ENCODE measurements around the gene ZNF534. TPM values are rescaled to one million over a fixed set of nuclear protein-coding genes. Genes with fewer than 3 reads are reported as not detected.
"Not testable (repeated sequence)": the region's sequence is repeated elsewhere in the genome, so short reads cannot be mapped to it uniquely, and the experiment has no call there.

ZNF534 gene
- total and polyA plus RNA-seq, 2 of the 13 experiments (the other 11 are each of a cell fraction or from before 2014, with no cell fraction given), result 0.04 to 0.08 TPM

DNA sequence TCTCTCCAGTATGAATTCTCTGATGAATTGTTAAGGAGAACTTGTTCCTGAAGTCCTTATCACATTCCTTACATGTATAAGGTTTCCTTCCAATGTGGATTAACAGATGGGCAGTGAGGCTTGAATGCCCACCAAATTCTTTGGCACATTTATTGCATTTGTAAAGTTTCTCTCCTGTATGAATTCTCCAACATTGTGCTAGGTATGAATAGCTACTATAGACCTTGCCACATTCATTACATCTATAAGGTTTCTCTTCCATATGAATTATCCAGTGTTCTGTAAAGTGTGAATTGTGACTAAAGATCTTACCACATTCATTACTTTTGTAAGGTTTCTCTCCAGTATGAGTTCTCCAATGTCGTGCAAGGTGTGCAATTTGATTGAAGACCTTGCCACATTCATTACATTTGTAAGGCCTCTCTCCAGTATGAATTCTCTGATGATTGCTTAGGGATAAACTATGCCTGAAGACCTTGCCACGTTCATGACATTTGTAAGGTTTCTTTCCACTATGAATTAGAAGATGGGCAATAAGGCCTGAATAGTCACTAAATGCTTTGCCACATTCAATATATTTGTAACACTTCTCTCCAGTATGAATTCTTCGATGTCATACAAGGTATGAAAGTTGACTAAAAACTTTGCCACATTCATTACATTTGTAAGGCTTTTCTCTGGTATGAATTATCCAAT lies 44.9 kb downstream of the ZNF534 start:
- Histone ChIP-seq H3K27ac (ENCODE audit: extremely low read length, insufficient read depth, low read length) (no peak overlapping the region), H3K79me2 (ENCODE audit: insufficient read depth, low read length) (no peaks in the 10 kb centered on the region), H3K9me3 (ENCODE audit: low read length) (peaks cover 98% of the 10 kb centered on the region), H3K4me2 (ENCODE audit: low read depth, low read length) (no peak overlapping the region), H2AFZ (ENCODE audit: low read length) (no peak overlapping the region), H3K4me1 (ENCODE audit: insufficient read depth, low read length) (no peaks in the 10 kb centered on the region), H3K36me3 (replicated peaks in 1 of 2; ENCODE audit: control insufficient read depth in 1 of 2, insufficient read depth in 2 of 2, low read length in 2 of 2) (no peaks in the 10 kb centered on the region), H3K9ac (ENCODE audit: insufficient read depth, low read depth, low read length) (no peak overlapping the region), H4K20me1 (ENCODE audit: insufficient read depth, low read length) (no peaks in the 10 kb centered on the region), H3K27me3 (ENCODE audit: control insufficient read depth in 1 of 2, insufficient read depth in 2 of 2, low read length in 2 of 2) (no peaks in the 10 kb centered on the region), H3K4me3 (replicated peaks in 1 of 3; ENCODE audit: insufficient read depth in 1 of 3, low read depth in 2 of 3, low read length in 3 of 3) (no peak overlapping the region)
- in situ Hi-C loops (cut with HindIII; ENCODE audit: extremely low pct_ligation_motif_present, low pct_unique_long_range_greater_than_20kb) (no loop called here), intact Hi-C loops (cut with micrococcal nuclease; ENCODE audit: unreplicated experiment) (no loop called here)
- ChIA-PET POLR2A (no interaction called here), CTCF (ENCODE audit: low intra/inter-chr PET ratio, low total read pairs) (no interaction called here)
- TF ChIP-seq HHEX (CRISPR knock-in tag; IDR thresholded peaks at IDR 0.05), result no peak
- peak; percentile 98; the same call in 1 of the 2 replicates for TF ChIP-seq ZNF274 (CRISPR knock-in tag; IDR thresholded peaks at IDR 0.05)
- no TSS peak for BruUV-seq (replicated peaks)
- no peak for DNase-seq (ENCODE audit: low spot score)
- FAIRE-seq, result no peak
- no peak for ATAC-seq
- 3% methylated on average over 3 of the region's 3 CpGs for WGBS (ENCODE audit: low lambda C conversion rate)

DNA sequence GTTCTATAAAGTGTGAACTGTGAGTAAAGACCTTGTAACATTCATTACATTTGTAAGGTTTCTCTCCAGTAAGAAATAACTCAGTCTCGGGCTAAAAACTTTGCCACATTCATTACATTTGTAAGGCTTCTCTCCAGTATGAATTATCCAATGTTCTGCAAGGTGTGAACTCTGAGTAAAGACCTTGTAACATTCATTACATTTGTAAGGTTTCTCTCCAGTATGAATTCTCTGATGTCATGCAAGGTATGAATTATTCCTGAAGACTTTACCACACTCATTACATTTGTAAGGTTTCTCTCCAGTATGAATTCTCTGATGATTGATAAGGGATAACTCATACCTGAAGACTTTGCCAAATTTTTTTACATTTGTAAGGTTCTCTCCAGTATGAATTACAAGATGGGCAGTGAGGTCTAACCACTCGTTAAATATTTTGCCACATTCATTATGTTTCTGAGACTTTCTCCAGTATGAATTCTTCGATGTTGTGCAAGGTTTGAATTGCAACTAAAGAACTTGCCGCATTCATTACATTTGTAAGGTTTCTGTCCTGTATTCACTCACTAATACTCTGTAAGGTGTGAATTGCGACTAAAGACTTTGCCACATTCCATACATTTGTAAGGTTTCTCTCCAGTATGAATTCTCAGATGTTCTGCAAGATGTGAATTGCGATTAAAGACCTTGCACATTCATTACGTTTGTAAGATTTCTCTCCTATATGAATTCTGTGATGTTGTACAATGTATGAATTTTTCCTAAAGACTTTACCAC lies 45.6 kb downstream of the ZNF534 start:
- CTCF ChIA-PET (ENCODE audit: low intra/inter-chr PET ratio, low total read pairs), result no interaction called here
- DNase-seq (ENCODE audit: low spot score) (no peak), ATAC-seq (no peak), FAIRE-seq (no peak)
- in situ Hi-C loops (cut with HindIII; ENCODE audit: extremely low pct_ligation_motif_present, low pct_unique_long_range_greater_than_20kb), result no loop called here
- no peak for TF ChIP-seq ZFP62 (CRISPR knock-in tag; IDR thresholded peaks at IDR 0.05)
- peak; percentile 95; the same call in 1 of the 2 replicates for TF ChIP-seq ZNF274 (CRISPR knock-in tag; IDR thresholded peaks at IDR 0.05)
- no peak for TF ChIP-seq TOPORS (CRISPR knock-in tag; IDR thresholded peaks at IDR 0.05)
- TF ChIP-seq MTA3 (CRISPR knock-in tag; IDR thresholded peaks at IDR 0.05), result no peak
- no peak for TF ChIP-seq MTA1 (CRISPR knock-in tag; IDR thresholded peaks at IDR 0.05; ENCODE audit: borderline replicate concordance)
- TF ChIP-seq, protein P1, sequence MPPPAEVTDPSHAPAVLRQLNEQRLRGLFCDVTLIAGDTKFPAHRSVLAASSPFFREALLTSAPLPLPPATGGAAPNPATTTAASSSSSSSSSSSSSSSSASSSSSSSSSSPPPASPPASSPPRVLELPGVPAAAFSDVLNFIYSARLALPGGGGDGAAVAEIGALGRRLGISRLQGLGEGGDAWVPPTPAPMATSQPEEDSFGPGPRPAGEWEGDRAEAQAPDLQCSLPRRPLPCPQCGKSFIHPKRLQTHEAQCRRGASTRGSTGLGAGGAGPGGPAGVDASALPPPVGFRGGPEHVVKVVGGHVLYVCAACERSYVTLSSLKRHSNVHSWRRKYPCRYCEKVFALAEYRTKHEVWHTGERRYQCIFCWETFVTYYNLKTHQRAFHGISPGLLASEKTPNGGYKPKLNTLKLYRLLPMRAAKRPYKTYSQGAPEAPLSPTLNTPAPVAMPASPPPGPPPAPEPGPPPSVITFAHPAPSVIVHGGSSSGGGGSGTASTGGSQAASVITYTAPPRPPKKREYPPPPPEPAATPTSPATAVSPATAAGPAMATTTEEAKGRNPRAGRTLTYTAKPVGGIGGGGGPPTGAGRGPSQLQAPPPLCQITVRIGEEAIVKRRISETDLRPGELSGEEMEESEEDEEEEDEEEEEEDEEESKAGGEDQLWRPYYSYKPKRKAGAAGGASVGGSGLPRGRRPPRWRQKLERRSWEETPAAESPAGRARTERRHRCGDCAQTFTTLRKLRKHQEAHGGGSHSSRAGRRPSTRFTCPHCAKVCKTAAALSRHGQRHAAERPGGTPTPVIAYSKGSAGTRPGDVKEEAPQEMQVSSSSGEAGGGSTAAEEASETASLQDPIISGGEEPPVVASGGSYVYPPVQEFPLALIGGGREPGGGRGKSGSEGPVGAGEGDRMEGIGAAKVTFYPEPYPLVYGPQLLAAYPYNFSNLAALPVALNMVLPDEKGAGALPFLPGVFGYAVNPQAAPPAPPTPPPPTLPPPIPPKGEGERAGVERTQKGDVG (CRISPR knock-in tag; IDR thresholded peaks at IDR 0.05; ENCODE audit: borderline replicate concordance), result no peak
- no TSS peak for BruUV-seq (replicated peaks)
- H3K27me3 ChIP-seq (ENCODE audit: control insufficient read depth in 1 of 2, insufficient read depth in 2 of 2, low read length in 2 of 2), result no peaks in the 10 kb centered on the region
- no peak overlapping the region for H3K27ac ChIP-seq (ENCODE audit: extremely low read length, insufficient read depth, low read length)
- H3K36me3 ChIP-seq (replicated peaks in 1 of 2; ENCODE audit: control insufficient read depth in 1 of 2, insufficient read depth in 2 of 2, low read length in 2 of 2), result no peaks in the 10 kb centered on the region
- no peak overlapping the region for H3K9ac ChIP-seq (ENCODE audit: insufficient read depth, low read depth, low read length)
- H3K4me2 ChIP-seq (ENCODE audit: low read depth, low read length), result no peak overlapping the region
- intact Hi-C loops (cut with micrococcal nuclease; ENCODE audit: unreplicated experiment), result no loop called here
- WGBS (ENCODE audit: low lambda C conversion rate), result 29% methylated on average over 7 of the region's 7 CpGs
- POLR2A ChIA-PET, result no interaction called here
- H3K79me2 ChIP-seq (ENCODE audit: insufficient read depth, low read length), result no peaks in the 10 kb centered on the region
- H4K20me1 ChIP-seq (ENCODE audit: insufficient read depth, low read length), result no peaks in the 10 kb centered on the region
- no peak overlapping the region for H2AFZ ChIP-seq (ENCODE audit: low read length)
- no peak overlapping the region for H3K4me3 ChIP-seq (replicated peaks in 1 of 3; ENCODE audit: insufficient read depth in 1 of 3, low read depth in 2 of 3, low read length in 3 of 3)
- no peaks in the 10 kb centered on the region for H3K4me1 ChIP-seq (ENCODE audit: insufficient read depth, low read length)
- H3K9me3 ChIP-seq (ENCODE audit: low read length), result peaks cover 98% of the 10 kb centered on the region

DNA sequence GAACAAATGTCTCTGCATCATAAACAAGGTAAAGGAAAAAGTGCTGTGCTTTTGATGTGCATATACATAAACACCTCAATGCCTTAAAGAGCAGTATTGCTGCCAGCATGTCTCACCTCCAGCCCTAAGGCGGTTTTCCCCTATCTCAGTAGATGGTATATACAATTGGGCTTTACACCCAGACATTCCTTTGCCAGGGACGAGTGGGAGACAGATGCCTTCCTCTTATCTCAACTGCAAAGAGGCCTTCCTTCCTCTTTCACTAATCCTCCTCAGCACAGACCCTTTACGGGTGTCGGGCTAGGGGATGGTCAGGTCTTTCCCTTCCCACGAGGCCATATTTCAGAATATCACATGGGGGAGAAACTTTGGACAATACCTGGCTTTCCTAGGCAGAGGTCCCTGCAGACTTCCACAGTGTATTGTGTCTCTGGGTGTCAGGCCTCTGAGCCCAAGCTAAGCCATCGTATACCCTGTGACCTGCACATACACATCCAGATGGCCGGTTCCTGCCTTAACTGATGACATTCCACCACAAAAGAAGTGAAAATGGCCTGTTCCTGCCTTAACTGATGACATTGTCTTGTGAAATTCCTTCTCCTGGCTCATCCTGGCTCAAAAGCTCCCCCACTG lies 55.3 kb downstream of the ZNF534 start:
- intact Hi-C loops (cut with micrococcal nuclease; ENCODE audit: unreplicated experiment); FAIRE-seq: not testable (repeated sequence)

More for the DNA sequence above, 55.3 kb downstream of the ZNF534 start:
- H2AFZ ChIP-seq (ENCODE audit: low read length); CTCF ChIA-PET (ENCODE audit: low intra/inter-chr PET ratio, low total read pairs); in situ Hi-C loops (cut with HindIII; ENCODE audit: extremely low pct_ligation_motif_present, low pct_unique_long_range_greater_than_20kb); H3K27ac ChIP-seq (ENCODE audit: extremely low read length, insufficient read depth, low read length); H3K4me1 ChIP-seq (ENCODE audit: insufficient read depth, low read length); POLR2A ChIA-PET; H3K36me3 ChIP-seq (replicated peaks in 1 of 2; ENCODE audit: control insufficient read depth in 1 of 2, insufficient read depth in 2 of 2, low read length in 2 of 2); H3K27me3 ChIP-seq (ENCODE audit: control insufficient read depth in 1 of 2, insufficient read depth in 2 of 2, low read length in 2 of 2); ATAC-seq; H3K4me2 ChIP-seq (ENCODE audit: low read depth, low read length); BruUV-seq (replicated peaks); H3K79me2 ChIP-seq (ENCODE audit: insufficient read depth, low read length); H3K4me3 ChIP-seq (replicated peaks in 1 of 3; ENCODE audit: insufficient read depth in 1 of 3, low read depth in 2 of 3, low read length in 3 of 3); H3K9ac ChIP-seq (ENCODE audit: insufficient read depth, low read depth, low read length); H4K20me1 ChIP-seq (ENCODE audit: insufficient read depth, low read length); DNase-seq (ENCODE audit: low spot score): not testable (repeated sequence)
- H3K9me3 ChIP-seq (ENCODE audit: low read length), result peaks cover 73% of the 10 kb centered on the region
- 42% methylated on average over 7 of the region's 7 CpGs for WGBS (ENCODE audit: low lambda C conversion rate)

Data from HepG2 (cell line).